Measurements from ENCODE around the gene ZNF414.

DNA sequence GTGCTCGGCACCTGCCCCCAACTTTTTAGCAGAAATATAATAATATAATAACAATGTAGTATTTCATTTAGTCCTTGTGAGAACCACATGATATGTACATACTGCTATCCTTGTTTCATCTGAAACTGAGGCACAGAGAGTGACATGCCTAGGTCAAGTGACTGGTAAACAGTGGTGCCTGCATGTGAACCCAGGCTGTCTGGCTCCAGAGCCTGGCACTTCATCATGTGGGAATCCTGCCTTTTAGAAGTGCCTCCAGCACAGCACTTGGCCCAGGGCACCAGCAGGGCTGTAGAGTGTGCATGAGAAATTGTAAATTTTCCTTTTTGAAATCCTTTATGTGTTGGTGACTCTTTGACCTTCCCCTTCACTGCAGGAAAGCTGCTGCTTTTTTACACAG, 39.0 kb downstream of the ZNF414 start:
- TF ChIP-seq, protein P1, sequence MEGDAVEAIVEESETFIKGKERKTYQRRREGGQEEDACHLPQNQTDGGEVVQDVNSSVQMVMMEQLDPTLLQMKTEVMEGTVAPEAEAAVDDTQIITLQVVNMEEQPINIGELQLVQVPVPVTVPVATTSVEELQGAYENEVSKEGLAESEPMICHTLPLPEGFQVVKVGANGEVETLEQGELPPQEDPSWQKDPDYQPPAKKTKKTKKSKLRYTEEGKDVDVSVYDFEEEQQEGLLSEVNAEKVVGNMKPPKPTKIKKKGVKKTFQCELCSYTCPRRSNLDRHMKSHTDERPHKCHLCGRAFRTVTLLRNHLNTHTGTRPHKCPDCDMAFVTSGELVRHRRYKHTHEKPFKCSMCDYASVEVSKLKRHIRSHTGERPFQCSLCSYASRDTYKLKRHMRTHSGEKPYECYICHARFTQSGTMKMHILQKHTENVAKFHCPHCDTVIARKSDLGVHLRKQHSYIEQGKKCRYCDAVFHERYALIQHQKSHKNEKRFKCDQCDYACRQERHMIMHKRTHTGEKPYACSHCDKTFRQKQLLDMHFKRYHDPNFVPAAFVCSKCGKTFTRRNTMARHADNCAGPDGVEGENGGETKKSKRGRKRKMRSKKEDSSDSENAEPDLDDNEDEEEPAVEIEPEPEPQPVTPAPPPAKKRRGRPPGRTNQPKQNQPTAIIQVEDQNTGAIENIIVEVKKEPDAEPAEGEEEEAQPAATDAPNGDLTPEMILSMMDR (IDR thresholded peaks at IDR 0.05; ENCODE audit: low read length) = no peak
- no peak for TF ChIP-seq EZH2 (optimal IDR thresholded peaks at IDR 0.05; ENCODE audit: low read depth, low read length)
- no peak for TF ChIP-seq EZH2phosphoT487 (IDR thresholded peaks at IDR 0.05; ENCODE audit: low read length)

Data from MM.1S (cell line).